ENCODE data around the gene ADPRHL1.
"Not testable (repeated sequence)": the region's sequence is repeated elsewhere in the genome, so short reads cannot be mapped to it uniquely, and the experiment has no call there.

ADPRHL1 gene

DNA sequence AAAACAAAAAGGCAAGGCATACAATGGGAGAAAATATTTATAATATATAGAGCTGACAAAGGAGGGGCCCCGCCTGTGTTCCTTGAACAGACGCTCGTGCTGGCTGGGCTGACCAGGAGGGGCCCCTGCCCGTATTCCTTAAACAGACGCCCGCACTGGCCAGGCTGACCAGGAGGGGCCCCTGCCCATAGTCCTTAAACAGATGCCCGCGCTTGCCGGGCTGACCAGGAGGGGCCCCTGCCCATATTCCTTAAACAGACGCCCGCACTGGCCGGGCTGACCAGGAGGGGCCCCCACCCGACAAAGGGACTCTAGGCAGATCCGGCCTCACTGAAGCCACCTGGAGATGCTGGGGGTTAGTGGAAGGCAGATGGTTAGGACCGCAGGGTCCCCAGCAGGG lies 9.3 kb downstream of the ADPRHL1 start:
- Mint-ChIP-seq H3K36me3 (ENCODE audit: low read depth) (peaks cover 3% of the 10 kb centered on the region), H3K27ac (no peak overlapping the region), H3K9me3 (no peaks in the 10 kb centered on the region), H3K4me1 (ENCODE audit: low read depth) (no peaks in the 10 kb centered on the region), H3K27me3 (ENCODE audit: low read depth) (no peaks in the 10 kb centered on the region), H3K4me3 (no peak overlapping the region)
- no peak for DNase-seq (ENCODE audit: low spot score)

DNA sequence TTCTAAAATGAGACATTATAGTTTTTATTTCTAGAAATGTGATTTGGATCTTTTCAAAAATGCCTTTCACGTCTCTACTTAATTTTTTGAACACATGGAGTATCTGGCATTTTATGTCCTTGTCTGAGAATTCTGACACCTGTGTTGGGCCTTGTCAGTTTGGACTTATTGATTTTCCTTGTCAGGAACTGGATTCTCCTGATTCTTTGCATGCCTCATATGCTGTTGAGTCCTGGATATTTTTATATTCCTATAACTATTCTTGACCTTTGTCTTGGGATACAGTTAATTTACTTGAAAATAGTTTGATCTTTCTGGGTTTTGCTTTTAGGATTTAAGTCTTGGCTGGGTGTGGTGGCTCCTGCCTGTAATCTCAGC lies 10.3 kb downstream of the ADPRHL1 start:
- no peaks in the 10 kb centered on the region for H3K4me1 Mint-ChIP-seq (ENCODE audit: low read depth)
- no peak overlapping the region for H3K4me3 Mint-ChIP-seq
- no peaks in the 10 kb centered on the region for H3K9me3 Mint-ChIP-seq
- peaks cover 3% of the 10 kb centered on the region for H3K36me3 Mint-ChIP-seq (ENCODE audit: low read depth)
- no peaks in the 10 kb centered on the region for H3K27me3 Mint-ChIP-seq (ENCODE audit: low read depth)
- no peak overlapping the region for H3K27ac Mint-ChIP-seq
- DNase-seq (ENCODE audit: low spot score) = no peak

DNA sequence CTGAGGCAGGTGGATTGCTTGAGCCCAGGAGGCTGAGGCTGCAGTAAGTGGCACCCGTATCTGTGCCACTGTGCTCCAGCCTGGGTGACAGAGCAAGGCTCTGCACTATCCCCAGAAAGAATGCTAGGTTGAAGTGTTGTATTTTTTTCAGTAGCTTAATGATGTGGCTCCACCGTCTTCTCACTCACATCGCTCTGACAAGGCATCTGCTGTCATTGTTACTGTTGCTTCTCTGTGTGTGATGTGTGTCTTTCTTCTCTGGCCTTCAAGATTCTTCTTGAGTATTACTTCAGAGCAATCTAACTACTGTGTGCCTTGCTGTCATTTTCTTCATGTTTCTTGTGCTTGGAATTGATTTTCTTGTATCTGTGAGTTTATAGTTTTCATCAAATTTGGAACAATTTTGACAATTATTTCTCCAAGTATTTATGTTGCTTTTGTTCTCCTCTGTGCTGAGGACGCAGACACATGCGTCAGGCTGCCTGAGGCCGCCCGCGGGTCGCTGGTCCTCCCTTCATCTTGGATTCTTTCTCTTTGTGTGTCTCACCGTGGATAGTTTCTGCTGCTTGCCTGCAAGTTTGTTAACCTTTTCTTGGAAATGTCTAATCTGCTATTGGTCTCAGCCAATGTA lies 10.8 kb downstream of the ADPRHL1 start:
- DNase-seq (ENCODE audit: low spot score) = no peak
- no peak overlapping the region for H3K4me3 Mint-ChIP-seq
- H3K9me3 Mint-ChIP-seq = no peaks in the 10 kb centered on the region
- H3K27ac Mint-ChIP-seq = no peak overlapping the region
- no peaks in the 10 kb centered on the region for H3K4me1 Mint-ChIP-seq (ENCODE audit: low read depth)
- H3K27me3 Mint-ChIP-seq (ENCODE audit: low read depth) = no peaks in the 10 kb centered on the region
- peaks cover 3% of the 10 kb centered on the region for H3K36me3 Mint-ChIP-seq (ENCODE audit: low read depth)

DNA sequence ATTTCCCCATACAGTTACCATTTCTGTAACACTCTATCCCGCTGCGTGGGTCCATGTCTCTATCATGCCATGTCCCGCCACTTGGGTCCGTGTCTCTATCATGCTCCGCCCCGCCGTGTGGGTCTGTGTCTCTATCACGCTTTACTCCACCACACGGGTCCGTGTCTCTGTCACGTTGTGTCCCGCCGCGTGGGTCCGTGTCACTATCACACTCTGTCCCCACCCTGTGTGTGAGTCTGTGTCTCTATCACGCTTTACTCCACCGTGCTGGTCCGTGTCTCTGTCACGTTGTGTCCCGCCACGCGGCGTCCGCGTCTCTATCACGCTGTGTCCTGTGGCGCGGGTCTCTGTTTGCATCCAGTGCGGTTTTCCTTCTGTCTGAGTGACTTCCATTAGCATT lies 11.6 kb downstream of the ADPRHL1 start:
- H3K9me3 Mint-ChIP-seq = no peaks in the 10 kb centered on the region
- H3K4me3 Mint-ChIP-seq = no peak overlapping the region
- H3K27ac Mint-ChIP-seq = no peak overlapping the region
- no peaks in the 10 kb centered on the region for H3K27me3 Mint-ChIP-seq (ENCODE audit: low read depth)
- peaks cover 2% of the 10 kb centered on the region for H3K36me3 Mint-ChIP-seq (ENCODE audit: low read depth)
- H3K4me1 Mint-ChIP-seq (ENCODE audit: low read depth) = no peaks in the 10 kb centered on the region
- no peak for DNase-seq (ENCODE audit: low spot score)

DNA sequence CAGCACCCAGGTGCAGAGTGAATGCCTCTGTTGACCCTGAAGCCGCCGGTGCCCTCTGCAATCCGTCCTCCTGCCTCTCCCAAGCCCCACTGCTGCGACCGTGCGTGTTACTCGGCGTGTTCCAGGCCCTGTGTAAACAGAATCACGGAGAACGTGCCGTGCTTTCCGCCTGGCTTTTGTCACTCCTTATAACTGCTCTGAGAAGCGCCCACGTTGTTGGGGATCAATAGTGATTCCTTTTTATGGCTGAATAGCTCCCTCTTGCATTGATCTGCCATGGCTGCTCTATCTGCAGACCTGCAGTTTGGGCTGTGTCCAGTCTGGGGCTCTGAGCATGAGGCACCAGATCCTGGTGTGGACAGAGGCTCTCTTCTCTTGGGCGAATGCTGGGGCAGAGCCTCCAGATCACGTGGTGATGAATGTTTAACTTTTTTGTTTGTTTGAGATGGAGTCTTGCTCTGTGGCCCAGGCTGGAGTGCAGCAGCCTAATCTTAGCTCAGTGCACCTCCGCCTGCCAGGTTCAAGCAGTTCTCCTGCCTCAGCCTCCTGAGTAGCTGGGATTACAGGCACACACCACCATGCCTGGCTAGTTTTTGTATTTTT lies 15.8 kb downstream of the ADPRHL1 start:
- Mint-ChIP-seq H3K36me3 (ENCODE audit: low read depth) (no peaks in the 10 kb centered on the region), H3K4me3 (no peak overlapping the region), H3K27ac (no peak overlapping the region), H3K4me1 (ENCODE audit: low read depth) (no peaks in the 10 kb centered on the region), H3K27me3 (ENCODE audit: low read depth) (no peaks in the 10 kb centered on the region), H3K9me3 (no peaks in the 10 kb centered on the region)
- no peak for DNase-seq (ENCODE audit: low spot score)

DNA sequence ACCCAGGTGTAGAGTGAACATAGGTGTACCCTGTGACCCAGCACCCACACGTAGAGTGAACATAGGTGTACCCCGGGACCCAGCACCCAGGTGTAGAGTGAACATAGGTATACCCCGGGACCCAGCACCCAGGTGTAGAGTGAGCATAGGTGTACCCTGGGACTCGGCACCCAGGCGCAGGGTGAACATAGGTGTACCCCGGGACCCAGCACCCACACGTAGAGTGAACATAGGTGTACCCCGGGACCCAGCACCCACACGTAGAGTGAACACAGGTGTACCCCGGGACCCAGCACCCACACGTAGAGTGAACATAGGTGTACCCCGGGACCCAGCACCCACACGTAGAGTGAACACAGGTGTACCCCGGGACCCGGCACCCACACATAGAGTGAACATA lies 16.4 kb downstream of the ADPRHL1 start:
- not testable (repeated sequence) for DNase-seq (ENCODE audit: low spot score); H3K36me3 Mint-ChIP-seq (ENCODE audit: low read depth); H3K27ac Mint-ChIP-seq; H3K4me1 Mint-ChIP-seq (ENCODE audit: low read depth); H3K9me3 Mint-ChIP-seq; H3K4me3 Mint-ChIP-seq; H3K27me3 Mint-ChIP-seq (ENCODE audit: low read depth)

DNA sequence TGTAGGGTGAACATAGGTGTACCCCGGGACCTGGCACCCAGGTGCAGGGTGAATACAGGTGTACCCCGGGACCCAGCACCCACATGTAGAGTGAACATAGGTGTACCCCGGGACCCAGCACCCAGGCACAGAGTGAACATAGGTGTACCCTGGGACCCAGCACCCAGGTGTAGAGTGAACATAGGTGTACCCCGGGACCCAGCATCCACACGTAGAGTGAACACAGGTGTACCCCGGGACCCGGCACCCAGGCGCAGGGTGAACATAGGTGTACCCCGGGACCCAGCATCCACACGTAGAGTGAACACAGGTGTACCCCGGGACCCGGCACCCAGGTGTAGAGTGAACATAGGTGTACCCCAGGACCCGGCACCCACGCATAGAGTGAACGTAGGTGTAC lies 17.4 kb downstream of the ADPRHL1 start:
- not testable (repeated sequence) for H3K4me1 Mint-ChIP-seq (ENCODE audit: low read depth); H3K9me3 Mint-ChIP-seq; H3K4me3 Mint-ChIP-seq; DNase-seq (ENCODE audit: low spot score); H3K27me3 Mint-ChIP-seq (ENCODE audit: low read depth); H3K27ac Mint-ChIP-seq; H3K36me3 Mint-ChIP-seq (ENCODE audit: low read depth)

DNA sequence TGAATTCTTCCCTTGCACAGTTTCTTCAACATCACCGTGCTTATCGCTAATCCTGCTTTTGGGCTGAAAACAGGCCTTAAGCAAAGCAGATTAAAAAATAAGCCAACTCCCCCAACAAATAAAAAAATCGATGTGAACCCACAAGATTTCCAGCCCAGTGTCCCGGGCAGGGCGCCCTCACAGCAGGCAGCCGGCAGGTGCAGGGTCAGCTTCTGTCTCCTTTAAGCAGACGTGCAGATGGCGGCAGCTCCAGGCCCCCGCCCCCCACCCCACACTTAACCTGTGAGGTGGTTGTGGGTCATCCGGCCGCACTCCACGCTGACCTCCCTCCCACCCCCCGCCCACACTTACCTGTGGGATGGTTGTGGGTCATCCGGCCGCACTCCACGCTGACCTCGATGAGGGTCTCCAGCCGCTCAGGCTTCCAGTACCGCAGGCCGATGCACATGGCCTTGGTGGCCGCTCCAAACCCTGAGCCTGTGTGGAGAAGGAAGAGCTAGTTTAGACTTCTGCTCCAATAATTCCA lies 19.8 kb downstream of the ADPRHL1 start:
- Mint-ChIP-seq H3K27ac (no peak overlapping the region), H3K27me3 (ENCODE audit: low read depth) (no peaks in the 10 kb centered on the region), H3K4me1 (ENCODE audit: low read depth) (no peaks in the 10 kb centered on the region), H3K4me3 (no peak overlapping the region), H3K9me3 (no peaks in the 10 kb centered on the region), H3K36me3 (ENCODE audit: low read depth) (no peaks in the 10 kb centered on the region)
- no peak for DNase-seq (ENCODE audit: low spot score)

DNA sequence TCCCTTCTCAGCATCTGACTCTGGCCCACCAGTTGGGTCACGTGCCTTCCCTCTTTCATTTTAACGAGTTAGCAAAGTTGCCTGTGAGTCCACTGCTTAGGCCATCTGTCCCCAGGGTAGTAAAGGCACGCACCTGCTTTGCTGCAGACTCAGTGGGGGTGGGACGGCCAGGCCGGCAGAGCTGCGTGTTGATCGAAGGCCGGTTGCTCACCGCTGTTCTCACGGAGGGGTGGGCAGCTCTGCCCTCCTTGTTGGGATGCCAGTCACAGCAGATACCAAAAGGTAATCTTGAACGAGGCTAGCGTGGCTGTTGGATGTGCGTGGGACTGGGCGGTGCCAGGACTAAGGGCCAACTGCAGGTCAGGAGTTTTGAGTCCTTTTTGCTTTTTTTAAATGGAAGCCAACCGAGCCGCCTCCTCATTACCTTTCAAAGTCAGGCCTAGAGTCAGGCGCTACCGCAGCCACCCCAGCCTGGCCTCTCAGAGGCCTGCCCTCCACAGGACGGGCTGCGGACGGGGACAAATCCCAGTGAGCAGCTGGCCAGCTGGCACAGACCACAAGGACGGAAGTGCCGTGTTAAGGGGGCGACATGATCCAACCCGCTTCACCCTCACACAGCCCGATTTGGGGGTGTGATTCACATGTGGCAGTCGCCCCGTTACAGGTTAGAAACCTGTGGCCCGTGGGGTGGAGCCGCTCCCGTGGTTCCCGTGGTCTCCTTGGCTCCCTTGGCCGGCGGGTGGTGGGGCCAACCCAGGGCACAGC lies 20.6 kb downstream of the ADPRHL1 start:
- H3K36me3 Mint-ChIP-seq (ENCODE audit: low read depth) = no peaks in the 10 kb centered on the region

DNA sequence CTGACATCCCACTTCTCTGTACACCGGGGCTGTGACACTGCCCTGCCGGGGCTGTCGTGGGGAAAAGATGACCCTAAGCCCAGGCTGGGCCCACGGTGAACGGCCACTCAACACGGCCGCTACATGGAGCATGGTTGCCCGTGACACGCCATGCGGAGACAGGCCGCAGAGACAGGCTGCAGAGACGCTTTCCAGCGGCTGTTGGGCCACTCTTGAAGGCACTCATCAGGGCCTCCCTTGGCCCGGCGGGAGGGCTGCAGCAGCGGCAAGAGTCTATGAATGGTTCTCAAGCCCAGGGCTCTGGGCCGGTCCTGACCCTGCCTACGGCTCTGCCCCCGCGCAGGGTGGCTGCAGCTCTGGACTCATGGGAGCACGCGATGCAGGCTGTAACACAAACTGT lies 22.1 kb downstream of the ADPRHL1 start:
- no peaks in the 10 kb centered on the region for H3K27me3 Mint-ChIP-seq (ENCODE audit: low read depth)
- H3K4me3 Mint-ChIP-seq = no peak overlapping the region
- H3K4me1 Mint-ChIP-seq (ENCODE audit: low read depth) = no peaks in the 10 kb centered on the region
- no peaks in the 10 kb centered on the region for H3K36me3 Mint-ChIP-seq (ENCODE audit: low read depth)
- H3K27ac Mint-ChIP-seq = no peak overlapping the region
- H3K9me3 Mint-ChIP-seq = no peaks in the 10 kb centered on the region
- DNase-seq (ENCODE audit: low spot score) = no peak

More for the DNA sequence above, 20.6 kb downstream of the ADPRHL1 start:
- no peaks in the 10 kb centered on the region for H3K27me3 Mint-ChIP-seq (ENCODE audit: low read depth)
- no peak for DNase-seq (ENCODE audit: low spot score)
- no peak overlapping the region for H3K27ac Mint-ChIP-seq
- no peak overlapping the region for H3K4me3 Mint-ChIP-seq
- H3K9me3 Mint-ChIP-seq = no peaks in the 10 kb centered on the region
- no peaks in the 10 kb centered on the region for H3K4me1 Mint-ChIP-seq (ENCODE audit: low read depth)

DNA sequence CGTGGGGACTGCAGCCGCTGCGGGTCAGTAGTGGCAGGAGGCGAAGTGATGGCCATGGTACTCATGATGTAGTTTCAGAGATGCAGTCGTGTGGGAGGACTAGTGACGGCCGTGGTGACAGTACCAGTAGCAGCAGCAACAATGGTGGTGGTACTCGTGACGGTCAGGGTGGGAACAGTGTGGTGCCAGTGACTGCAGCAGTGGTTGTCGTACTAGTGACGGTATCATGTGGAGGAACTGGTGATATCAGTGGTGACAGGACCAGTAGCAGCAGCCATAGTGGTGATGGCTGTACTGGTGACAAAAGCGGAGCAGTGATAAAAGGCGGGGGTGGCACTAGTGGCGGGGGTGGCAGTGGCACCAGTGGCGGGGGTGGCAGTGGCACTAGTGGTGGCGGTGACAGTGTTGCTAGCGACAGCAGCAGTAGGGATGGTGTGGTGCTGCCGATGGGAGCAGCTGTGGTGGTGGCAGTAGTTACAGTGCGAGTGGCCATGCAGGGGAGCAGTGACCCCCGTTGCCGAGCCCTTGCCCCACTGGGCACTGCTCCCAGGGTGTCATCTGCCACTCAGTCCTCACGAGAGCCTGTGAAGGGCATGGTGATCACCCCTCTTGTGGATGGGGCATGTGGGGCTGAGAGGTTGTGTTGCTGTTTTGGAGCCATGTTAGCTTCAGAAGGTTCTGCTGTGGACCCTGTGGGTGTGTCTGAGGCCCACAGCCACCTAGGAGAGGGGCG lies 22.7 kb downstream of the ADPRHL1 start:
- H3K9me3 Mint-ChIP-seq = no peaks in the 10 kb centered on the region
- no peak overlapping the region for H3K27ac Mint-ChIP-seq
- no peak for DNase-seq (ENCODE audit: low spot score)
- no peaks in the 10 kb centered on the region for H3K36me3 Mint-ChIP-seq (ENCODE audit: low read depth)
- H3K4me3 Mint-ChIP-seq = no peak overlapping the region
- H3K27me3 Mint-ChIP-seq (ENCODE audit: low read depth) = no peaks in the 10 kb centered on the region
- no peaks in the 10 kb centered on the region for H3K4me1 Mint-ChIP-seq (ENCODE audit: low read depth)

DNA sequence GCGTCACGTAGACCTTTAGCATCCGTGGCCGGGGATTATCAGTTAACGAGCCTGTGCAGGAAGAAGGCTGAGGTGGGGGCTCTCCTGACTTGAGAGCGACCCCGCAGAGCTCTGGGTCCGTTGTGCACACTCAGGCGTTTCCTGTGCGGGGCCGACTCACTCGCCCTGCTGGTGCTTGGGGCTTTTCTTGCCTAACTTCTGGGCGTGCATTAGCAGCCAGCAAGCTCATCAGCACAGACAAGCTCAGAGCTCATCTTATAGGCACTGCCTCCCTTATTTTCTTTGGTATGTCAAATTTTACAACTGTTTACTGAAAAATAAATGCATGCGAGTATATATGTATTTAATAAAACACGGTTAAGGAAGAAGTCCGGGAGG lies 23.7 kb downstream of the ADPRHL1 start:
- no peak for DNase-seq (ENCODE audit: low spot score)
- Mint-ChIP-seq H3K4me3 (no peak overlapping the region), H3K4me1 (ENCODE audit: low read depth) (no peaks in the 10 kb centered on the region), H3K36me3 (ENCODE audit: low read depth) (no peaks in the 10 kb centered on the region), H3K27ac (no peak overlapping the region), H3K9me3 (no peaks in the 10 kb centered on the region), H3K27me3 (ENCODE audit: low read depth) (no peaks in the 10 kb centered on the region)

DNA sequence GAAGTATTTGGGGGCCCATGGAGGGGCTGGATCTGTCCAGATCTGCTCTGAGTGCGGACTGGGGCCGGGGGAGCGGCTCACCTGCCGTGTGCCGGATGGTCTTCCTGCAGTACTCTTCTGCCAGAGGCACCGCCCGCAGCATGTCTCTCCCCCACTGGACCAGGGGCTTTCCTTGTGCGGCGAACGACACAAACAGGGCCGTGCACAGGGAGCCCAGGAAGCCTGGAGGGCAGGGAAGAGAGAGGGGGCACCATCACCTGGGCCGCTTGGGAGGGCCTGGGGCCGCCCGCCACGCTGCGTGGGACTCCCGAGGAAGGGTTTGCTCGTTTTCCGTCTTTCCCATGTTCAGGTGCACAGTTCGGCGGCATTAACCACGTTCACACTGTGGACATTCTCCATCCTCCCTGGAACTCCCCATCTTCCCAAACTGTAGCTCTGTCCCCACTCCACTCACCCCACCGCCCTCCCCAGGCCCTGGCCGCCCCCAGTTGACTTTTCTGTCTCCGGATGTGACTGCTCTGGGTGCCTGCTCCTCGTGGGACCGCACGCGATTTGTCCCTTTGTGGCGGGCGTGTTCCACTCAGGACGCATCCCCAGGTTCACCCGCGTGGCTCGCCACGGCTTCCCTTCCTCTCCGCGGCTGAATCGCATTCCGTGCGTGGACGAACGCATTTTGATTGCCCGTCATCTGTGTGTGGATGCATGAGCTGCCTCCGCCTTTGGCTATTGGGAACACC lies 24.2 kb downstream of the ADPRHL1 start:
- Mint-ChIP-seq H3K27me3 (ENCODE audit: low read depth) (no peaks in the 10 kb centered on the region), H3K4me3 (no peak overlapping the region), H3K27ac (no peak overlapping the region), H3K4me1 (ENCODE audit: low read depth) (no peaks in the 10 kb centered on the region), H3K9me3 (no peaks in the 10 kb centered on the region), H3K36me3 (ENCODE audit: low read depth) (no peaks in the 10 kb centered on the region)
- no peak for DNase-seq (ENCODE audit: low spot score)
